ENCODE results near the gene PPP2R5E.
A peak's percentile ranks its signal among the peaks of the same experiment; 100 is the strongest.

Gene PPP2R5E

DNA sequence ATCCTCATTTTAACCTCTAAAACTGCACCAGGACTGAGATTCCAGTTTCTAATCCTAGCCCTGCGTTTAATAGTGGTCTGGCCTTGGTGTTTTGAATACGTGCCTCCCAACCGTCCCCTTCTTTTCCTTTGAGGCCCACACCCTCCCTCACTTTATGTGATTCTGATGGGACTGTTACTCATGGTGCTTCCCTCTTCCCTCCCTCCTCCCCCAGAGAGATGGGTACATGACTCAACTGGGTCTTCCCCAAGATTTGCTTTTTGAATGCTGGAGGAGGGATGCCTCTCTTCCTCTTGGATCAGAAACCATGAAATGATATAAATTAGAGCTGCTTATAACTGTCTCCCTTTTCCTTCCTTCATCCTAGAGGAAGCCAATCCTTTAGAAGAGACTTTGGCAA, 8.2 kb upstream of the PPP2R5E start:
- Histone ChIP-seq H3K27me3 (ENCODE audit: control insufficient read depth, insufficient read depth, low read length) (no peaks in the 10 kb centered on the region), H3K4me3 (ENCODE audit: low read length) (no peak overlapping the region), H3K36me3 (ENCODE audit: control insufficient read depth, insufficient read depth, low read length) (no peaks in the 10 kb centered on the region), H3K4me1 (ENCODE audit: control insufficient read depth, insufficient read depth, low read length) (no peaks in the 10 kb centered on the region), H3K9me3 (ENCODE audit: control insufficient read depth, insufficient read depth, low read length) (no peaks in the 10 kb centered on the region), H3K27ac (ENCODE audit: low read length) (no peak overlapping the region)
- no peak for DNase-seq (ENCODE audit: low read depth, low spot score)
- WGBS (ENCODE audit: insufficient coverage, insufficient read length): no CpG with 5 or more reads among the region's 3 CpGs

GRCh38 chr14:63547798-63548335, 4.7 kb upstream of the PPP2R5E start:
- no peak for DNase-seq (ENCODE audit: low read depth, low spot score)
- no peak overlapping the region for H3K4me3 ChIP-seq (ENCODE audit: low read length)
- H3K9me3 ChIP-seq (ENCODE audit: control insufficient read depth, insufficient read depth, low read length): no peaks in the 10 kb centered on the region
- H3K4me1 ChIP-seq (ENCODE audit: control insufficient read depth, insufficient read depth, low read length): no peaks in the 10 kb centered on the region
- no CpG with 5 or more reads among the region's 8 CpGs for WGBS (ENCODE audit: insufficient coverage, insufficient read length)
- no peak overlapping the region for H3K27ac ChIP-seq (ENCODE audit: low read length)
- no peaks in the 10 kb centered on the region for H3K27me3 ChIP-seq (ENCODE audit: control insufficient read depth, insufficient read depth, low read length)
- no peaks in the 10 kb centered on the region for H3K36me3 ChIP-seq (ENCODE audit: control insufficient read depth, insufficient read depth, low read length)

DNA sequence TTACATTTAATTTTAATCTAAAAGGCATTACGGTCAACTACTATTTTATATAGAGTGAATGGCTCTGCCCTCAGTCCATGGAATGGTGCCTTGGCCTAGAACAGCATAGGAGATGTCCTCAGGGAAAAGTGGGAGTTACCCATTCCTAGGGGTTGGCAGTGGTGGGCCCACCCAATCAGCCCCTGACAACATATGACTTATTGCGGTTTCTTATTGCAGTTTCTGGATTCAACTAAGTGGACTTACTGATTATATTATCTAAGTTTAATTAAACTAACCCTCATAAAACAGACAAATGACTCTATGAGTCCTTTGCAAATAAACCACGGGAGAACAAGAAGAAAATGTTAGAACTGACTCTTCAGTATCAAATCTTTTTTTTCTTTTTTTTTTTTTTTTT, 2.3 kb upstream of the PPP2R5E start:
- Histone ChIP-seq H3K27ac (ENCODE audit: low read length) (no peak overlapping the region), H3K9me3 (ENCODE audit: control insufficient read depth, insufficient read depth, low read length) (no peaks in the 10 kb centered on the region), H3K27me3 (ENCODE audit: control insufficient read depth, insufficient read depth, low read length) (no peaks in the 10 kb centered on the region), H3K36me3 (ENCODE audit: control insufficient read depth, insufficient read depth, low read length) (no peaks in the 10 kb centered on the region), H3K4me1 (ENCODE audit: control insufficient read depth, insufficient read depth, low read length) (no peaks in the 10 kb centered on the region), H3K4me3 (ENCODE audit: low read length) (no peak overlapping the region)
- whole genome bisulfite sequencing (ENCODE audit: insufficient coverage, insufficient read length): no CpG with 5 or more reads among the region's 3 CpGs
- DNase-seq (ENCODE audit: low read depth, low spot score): no peak

DNA sequence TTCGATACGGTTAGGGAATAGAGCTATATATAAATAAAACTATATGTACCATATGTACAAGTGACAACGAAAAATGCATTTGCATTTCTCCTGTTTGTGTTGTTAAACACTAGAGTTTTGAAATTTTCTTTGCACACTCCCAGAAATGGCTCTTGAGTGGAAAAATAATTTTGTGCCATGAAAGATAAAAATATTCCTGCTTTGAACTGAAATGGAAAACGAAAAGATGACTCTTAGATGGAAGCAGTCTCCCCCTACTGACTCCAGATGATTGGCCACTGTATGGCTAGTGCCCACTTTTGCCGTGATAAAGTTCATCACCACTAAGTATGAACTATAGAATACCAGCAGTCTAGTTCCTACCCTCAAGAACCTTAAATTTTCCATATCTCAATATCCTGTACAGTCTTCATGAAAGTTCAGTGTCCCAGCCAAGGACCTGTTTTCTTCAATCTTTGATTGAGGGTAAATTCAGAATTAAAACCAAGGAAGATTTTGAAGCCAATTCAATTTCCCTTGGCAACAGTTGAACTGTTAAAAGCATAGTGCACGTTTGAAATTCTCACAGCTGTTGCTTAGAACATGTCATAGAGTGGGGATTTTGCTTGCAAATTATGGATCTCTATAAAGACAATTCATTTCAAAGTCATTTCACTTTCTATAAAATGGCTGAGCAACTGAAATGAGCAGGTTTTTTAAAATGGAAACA, 1.6 kb upstream of the PPP2R5E start:
- H3K36me3 ChIP-seq (ENCODE audit: control insufficient read depth, insufficient read depth, low read length): no peaks in the 10 kb centered on the region
- no CpG with 5 or more reads among the region's 6 CpGs for WGBS (ENCODE audit: insufficient coverage, insufficient read length)
- DNase-seq (ENCODE audit: low read depth, low spot score): no peak
- H3K9me3 ChIP-seq (ENCODE audit: control insufficient read depth, insufficient read depth, low read length): no peaks in the 10 kb centered on the region
- no peak overlapping the region for H3K4me3 ChIP-seq (ENCODE audit: low read length)
- H3K4me1 ChIP-seq (ENCODE audit: control insufficient read depth, insufficient read depth, low read length): no peaks in the 10 kb centered on the region
- H3K27me3 ChIP-seq (ENCODE audit: control insufficient read depth, insufficient read depth, low read length): no peaks in the 10 kb centered on the region
- no peak overlapping the region for H3K27ac ChIP-seq (ENCODE audit: low read length)

DNA sequence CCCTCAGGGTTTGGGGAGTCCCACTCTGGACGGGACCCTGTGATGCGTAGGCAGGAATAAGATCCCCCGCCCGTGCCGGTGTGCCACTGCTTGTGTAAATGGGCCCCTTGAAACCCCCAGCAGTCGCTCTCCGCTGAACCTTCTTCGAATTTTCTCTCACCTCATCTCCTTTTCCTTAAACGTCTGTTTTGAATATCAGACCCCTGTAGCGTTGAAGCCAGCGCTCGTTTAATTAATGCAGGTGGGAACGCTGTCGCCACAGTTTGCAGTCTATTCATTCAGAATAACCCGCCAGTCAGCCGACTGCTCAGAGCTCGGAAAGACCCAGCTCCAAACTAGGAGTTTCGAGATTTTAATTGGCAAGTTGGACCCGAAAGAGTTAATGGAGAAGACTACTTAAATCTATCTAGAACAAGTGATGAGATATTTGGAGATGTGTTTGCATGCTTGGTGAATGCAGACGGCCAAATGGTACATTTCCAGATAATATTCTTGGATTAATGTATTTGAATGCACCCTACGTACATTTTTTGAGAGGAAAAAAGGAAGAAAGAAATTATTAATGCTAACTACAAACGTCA, 739 bp upstream of the PPP2R5E start:
- no CpG with 5 or more reads among the region's 22 CpGs for WGBS (ENCODE audit: insufficient coverage, insufficient read length)
- Histone ChIP-seq H3K27ac (ENCODE audit: low read length) (no peak overlapping the region), H3K9me3 (ENCODE audit: control insufficient read depth, insufficient read depth, low read length) (no peaks in the 10 kb centered on the region), H3K4me3 (ENCODE audit: low read length) (peak overlapping the region; percentile 79), H3K4me1 (ENCODE audit: control insufficient read depth, insufficient read depth, low read length) (no peaks in the 10 kb centered on the region), H3K27me3 (ENCODE audit: control insufficient read depth, insufficient read depth, low read length) (no peaks in the 10 kb centered on the region), H3K36me3 (ENCODE audit: control insufficient read depth, insufficient read depth, low read length) (peaks cover 2% of the 10 kb centered on the region; the same call in 1 of the 2 replicates)
- no peak for DNase-seq (ENCODE audit: low read depth, low spot score)

DNA sequence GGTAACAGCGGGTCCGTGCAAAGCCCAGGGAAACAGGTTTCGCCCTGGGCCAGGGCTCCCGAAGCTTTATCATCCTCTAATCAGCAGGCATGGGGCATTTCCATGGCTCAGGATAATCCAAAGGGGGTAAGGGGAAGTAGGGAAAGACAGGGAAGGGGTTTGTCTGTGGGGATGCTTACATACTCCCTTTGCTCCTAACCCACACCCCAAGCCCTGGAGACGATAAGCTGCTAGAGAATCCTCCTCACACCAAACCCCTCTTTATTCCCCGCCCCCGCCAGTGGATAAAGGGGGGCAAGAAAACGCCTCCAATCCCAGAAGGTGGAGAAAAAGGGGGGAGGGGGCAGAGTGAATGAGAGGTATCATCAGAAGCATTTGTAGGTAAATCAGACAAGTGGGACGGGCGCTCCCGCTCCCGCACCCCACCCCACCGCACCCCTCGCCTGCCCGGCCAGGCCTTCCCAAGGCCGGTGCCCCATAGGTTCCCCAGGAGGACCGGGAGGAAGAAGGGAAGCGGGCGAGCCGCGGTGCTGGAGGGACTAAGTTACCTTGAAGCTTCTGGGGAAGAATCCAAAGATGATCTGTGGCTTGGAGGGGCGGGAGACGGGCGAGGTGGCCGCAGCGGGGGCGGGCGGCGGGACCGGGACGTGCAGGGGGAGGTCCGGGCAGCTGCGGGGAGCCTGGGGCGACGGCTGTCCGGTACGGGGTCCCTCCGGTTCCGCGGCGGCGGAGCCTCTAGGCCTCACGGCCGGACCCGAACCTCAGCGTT, 762 bp downstream of the PPP2R5E start:
- no peak for DNase-seq (ENCODE audit: low read depth, low spot score)
- Histone ChIP-seq H3K9me3 (ENCODE audit: control insufficient read depth, insufficient read depth, low read length) (no peaks in the 10 kb centered on the region), H3K4me1 (ENCODE audit: control insufficient read depth, insufficient read depth, low read length) (no peaks in the 10 kb centered on the region), H3K27ac (ENCODE audit: low read length) (no peak overlapping the region), H3K4me3 (ENCODE audit: low read length) (peak overlapping the region; percentile 92), H3K27me3 (ENCODE audit: control insufficient read depth, insufficient read depth, low read length) (no peaks in the 10 kb centered on the region), H3K36me3 (ENCODE audit: control insufficient read depth, insufficient read depth, low read length) (peaks cover 2% of the 10 kb centered on the region; the same call in 1 of the 2 replicates)
- WGBS (ENCODE audit: insufficient coverage, insufficient read length): no CpG with 5 or more reads among the region's 46 CpGs

GRCh38 chr14:63535918-63536317, 7.3 kb downstream of the PPP2R5E start:
- no peaks in the 10 kb centered on the region for H3K9me3 ChIP-seq (ENCODE audit: control insufficient read depth, insufficient read depth, low read length)
- DNase-seq (ENCODE audit: low read depth, low spot score): no peak
- no peak overlapping the region for H3K27ac ChIP-seq (ENCODE audit: low read length)
- H3K27me3 ChIP-seq (ENCODE audit: control insufficient read depth, insufficient read depth, low read length): no peaks in the 10 kb centered on the region
- peaks cover 2% of the 10 kb centered on the region; the same call in 1 of the 2 replicates for H3K36me3 ChIP-seq (ENCODE audit: control insufficient read depth, insufficient read depth, low read length)
- H3K4me1 ChIP-seq (ENCODE audit: control insufficient read depth, insufficient read depth, low read length): no peaks in the 10 kb centered on the region
- H3K4me3 ChIP-seq (ENCODE audit: low read length): no peak overlapping the region

DNA sequence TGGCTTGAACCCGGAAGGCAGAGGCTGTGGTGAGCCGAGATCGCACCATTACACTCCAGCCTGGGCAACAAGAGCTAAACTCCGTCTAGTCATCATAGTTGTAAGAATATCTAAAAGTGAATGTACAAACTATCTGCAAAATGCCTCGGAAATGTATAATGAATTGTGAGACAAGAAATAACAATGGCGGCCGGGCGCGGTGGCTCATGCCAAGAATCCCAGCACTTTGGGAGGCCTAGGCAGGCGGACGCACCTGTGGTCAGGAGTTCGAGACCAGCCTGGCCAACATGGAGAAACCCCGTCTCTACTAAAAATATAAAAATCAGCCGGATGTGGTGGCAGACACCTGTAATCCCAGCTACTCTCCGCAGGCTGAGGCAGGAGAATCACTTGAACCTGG, 9.7 kb downstream of the PPP2R5E start:
- no peak for DNase-seq (ENCODE audit: low read depth, low spot score)
- WGBS (ENCODE audit: insufficient coverage, insufficient read length): no CpG with 5 or more reads among the region's 15 CpGs
- H3K9me3 ChIP-seq (ENCODE audit: control insufficient read depth, insufficient read depth, low read length): no peaks in the 10 kb centered on the region
- no peak overlapping the region for H3K4me3 ChIP-seq (ENCODE audit: low read length)
- no peaks in the 10 kb centered on the region for H3K4me1 ChIP-seq (ENCODE audit: control insufficient read depth, insufficient read depth, low read length)
- no peaks in the 10 kb centered on the region for H3K27me3 ChIP-seq (ENCODE audit: control insufficient read depth, insufficient read depth, low read length)
- no peaks in the 10 kb centered on the region; the same call in 1 of the 2 replicates for H3K36me3 ChIP-seq (ENCODE audit: control insufficient read depth, insufficient read depth, low read length)
- no peak overlapping the region for H3K27ac ChIP-seq (ENCODE audit: low read length)

DNA sequence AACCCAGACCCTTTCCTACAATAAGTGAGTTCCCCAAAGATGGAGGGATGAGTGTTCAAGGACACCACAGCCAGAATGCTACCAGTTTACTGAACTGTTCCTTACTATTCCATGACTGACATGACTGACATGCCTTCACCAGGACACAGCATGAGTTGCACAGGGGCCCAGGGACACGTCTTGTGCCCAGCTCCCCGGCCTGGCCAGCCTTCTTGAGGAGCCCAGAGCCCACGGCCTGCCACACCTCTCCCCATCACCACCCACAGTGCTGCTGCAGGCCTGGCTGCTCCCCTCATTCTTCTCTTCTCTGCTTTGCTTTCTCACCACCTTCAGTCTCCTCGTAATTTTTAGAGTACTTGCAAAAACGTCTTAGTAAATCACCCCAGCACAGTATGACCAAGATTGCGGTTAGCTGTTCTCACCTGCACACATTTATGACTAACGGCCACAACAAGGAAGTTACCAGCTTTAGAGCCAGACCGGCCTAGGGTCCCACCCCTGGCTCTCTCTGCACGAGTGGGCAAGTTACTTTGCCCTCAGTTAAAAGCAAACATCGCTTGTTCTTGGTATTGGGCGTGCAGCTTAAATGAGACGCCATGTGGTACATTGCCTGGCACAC, 18.5 kb downstream of the PPP2R5E start:
- no CpG with 5 or more reads among the region's 12 CpGs for WGBS (ENCODE audit: insufficient coverage, insufficient read length)
- Histone ChIP-seq H3K27ac (ENCODE audit: low read length) (no peak overlapping the region), H3K36me3 (ENCODE audit: control insufficient read depth, insufficient read depth, low read length) (no peaks in the 10 kb centered on the region), H3K9me3 (ENCODE audit: control insufficient read depth, insufficient read depth, low read length) (no peaks in the 10 kb centered on the region), H3K27me3 (ENCODE audit: control insufficient read depth, insufficient read depth, low read length) (no peaks in the 10 kb centered on the region), H3K4me3 (ENCODE audit: low read length) (no peak overlapping the region), H3K4me1 (ENCODE audit: control insufficient read depth, insufficient read depth, low read length) (no peaks in the 10 kb centered on the region)
- no peak for DNase-seq (ENCODE audit: low read depth, low spot score)

DNA sequence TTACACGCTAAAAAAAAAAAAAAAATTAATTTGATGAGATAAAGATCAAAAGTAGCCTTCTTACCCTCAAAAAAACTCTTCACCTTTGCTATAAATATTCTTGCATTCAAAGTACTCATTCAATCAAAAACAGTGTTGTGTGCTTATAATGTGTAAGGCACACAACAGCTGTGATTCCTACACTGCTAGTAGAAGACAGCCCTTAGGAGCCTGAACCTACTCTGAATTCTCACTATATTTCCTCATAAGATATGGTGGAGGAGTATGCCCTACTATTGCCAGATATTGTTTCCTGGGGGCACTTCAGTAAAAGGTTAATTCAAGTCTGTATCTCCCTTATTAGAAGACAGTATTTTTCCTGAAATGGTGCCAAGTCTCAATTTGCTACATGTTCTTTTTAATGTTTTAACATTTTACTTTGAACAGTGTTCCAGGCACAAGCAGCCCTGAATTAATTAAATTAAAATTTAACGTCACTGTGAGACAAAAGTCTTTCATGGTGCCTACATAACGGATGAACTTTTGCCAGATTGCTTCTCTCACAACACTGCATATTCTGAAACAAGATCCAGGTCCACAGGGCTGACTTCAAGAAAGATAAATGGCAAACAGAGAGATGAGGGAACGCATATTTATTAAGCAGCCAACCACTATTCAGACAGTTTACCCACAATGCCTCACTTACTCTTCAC, 19.3 kb downstream of the PPP2R5E start:
- H3K36me3 ChIP-seq (ENCODE audit: control insufficient read depth, insufficient read depth, low read length): no peaks in the 10 kb centered on the region
- H3K27ac ChIP-seq (ENCODE audit: low read length): no peak overlapping the region
- H3K9me3 ChIP-seq (ENCODE audit: control insufficient read depth, insufficient read depth, low read length): no peaks in the 10 kb centered on the region
- H3K4me1 ChIP-seq (ENCODE audit: control insufficient read depth, insufficient read depth, low read length): no peaks in the 10 kb centered on the region
- no peak for DNase-seq (ENCODE audit: low read depth, low spot score)
- no peaks in the 10 kb centered on the region for H3K27me3 ChIP-seq (ENCODE audit: control insufficient read depth, insufficient read depth, low read length)
- WGBS (ENCODE audit: insufficient coverage, insufficient read length): no CpG with 5 or more reads among the region's 4 CpGs
- no peak overlapping the region for H3K4me3 ChIP-seq (ENCODE audit: low read length)

Measured in iPS DF 6.9 (cell line).